ENCODE measurements around the gene WDR88. TPM values are rescaled to one million over a fixed set of nuclear protein-coding genes. Genes with fewer than 3 reads are reported as not detected.
"Not testable (repeated sequence)": the region's sequence is repeated elsewhere in the genome, so short reads cannot be mapped to it uniquely, and the experiment has no call there.

WDR88 gene
- total RNA-seq, 1 donor from 2014 or later, result not detected

- intact Hi-C loops (cut with micrococcal nuclease), result loop anchor here (1.0 kb wide), 4 partner anchors 18 to 280 kb away; no protein-coding TSS in a partner anchor
Observed at GRCh38 chr19:33126712-33127111, 5.2 kb upstream of the WDR88 start.

- intact Hi-C loops (cut with micrococcal nuclease), result no loop called here
Observed at GRCh38 chr19:33129901-33130300, 2.0 kb upstream of the WDR88 start.

GRCh38 chr19:33130433-33130832 lies 1.5 kb upstream of the WDR88 start:
- intact Hi-C loops (cut with micrococcal nuclease), result no loop called here

DNA sequence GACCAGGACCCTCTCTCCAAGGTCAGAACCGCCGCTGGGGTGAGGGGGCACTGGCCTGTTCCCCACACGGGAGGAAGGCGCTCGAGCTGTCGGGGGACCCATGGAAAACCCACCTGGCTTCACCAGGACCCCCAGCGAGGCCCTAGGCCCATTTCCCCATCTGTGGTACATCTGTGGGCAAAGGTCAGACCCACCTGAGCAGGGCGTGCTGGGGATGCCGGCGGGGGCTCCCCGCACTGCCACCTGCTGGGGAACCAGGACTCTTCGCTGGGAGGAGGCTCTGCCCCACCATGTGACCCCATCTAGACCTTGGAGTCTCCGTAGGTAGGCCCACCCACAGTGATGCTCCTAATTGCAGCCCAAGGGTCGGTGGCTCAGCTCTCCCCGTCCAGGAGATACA lies 511 bp downstream of the WDR88 start:
- intact Hi-C loops (cut with micrococcal nuclease), result no loop called here

DNA sequence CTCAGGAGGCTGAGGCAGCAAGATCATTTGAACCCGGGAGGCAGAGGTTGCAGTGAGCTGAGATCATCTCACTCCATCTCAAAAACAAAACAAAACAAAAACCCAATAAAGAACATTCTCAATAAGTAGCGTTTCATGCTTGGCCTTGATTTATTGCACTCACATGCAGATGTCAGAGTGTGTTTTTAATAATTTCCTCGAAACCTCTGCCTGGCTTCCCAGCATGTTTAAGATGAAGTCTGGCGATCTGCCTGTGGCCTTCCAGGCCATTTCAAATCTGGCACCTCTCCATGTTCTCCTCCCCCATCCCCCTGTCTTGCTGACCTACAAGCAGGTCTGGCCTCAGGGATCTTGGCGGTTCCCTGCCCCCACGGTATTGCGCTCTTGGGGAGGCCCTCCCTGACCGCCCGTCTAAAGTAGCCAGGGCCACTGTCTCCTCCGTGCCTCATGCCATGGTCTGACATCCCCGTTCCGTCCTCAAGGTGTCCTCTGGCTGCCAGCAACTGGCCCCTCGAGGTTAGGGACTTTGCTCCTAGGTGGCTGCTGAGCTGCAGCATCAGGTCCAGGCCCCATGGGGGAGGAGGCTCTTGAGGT lies 1.6 kb downstream of the WDR88 start:
- intact Hi-C loops (cut with micrococcal nuclease), result no loop called here

- intact Hi-C loops (cut with micrococcal nuclease), result no loop called here
Observed at GRCh38 chr19:33134571-33135041, 2.7 kb downstream of the WDR88 start.

GRCh38 chr19:33139165-33139564 lies 7.3 kb downstream of the WDR88 start:
- intact Hi-C loops (cut with micrococcal nuclease), result no loop called here

- intact Hi-C loops (cut with micrococcal nuclease), result loop anchor here (1.0 to 2.0 kb wide), 6 partner anchors 18 to 262 kb away; partner anchors contain the start of gene CEBPA
Observed at GRCh38 chr19:33143897-33144405, 12.0 kb downstream of the WDR88 start.

DNA sequence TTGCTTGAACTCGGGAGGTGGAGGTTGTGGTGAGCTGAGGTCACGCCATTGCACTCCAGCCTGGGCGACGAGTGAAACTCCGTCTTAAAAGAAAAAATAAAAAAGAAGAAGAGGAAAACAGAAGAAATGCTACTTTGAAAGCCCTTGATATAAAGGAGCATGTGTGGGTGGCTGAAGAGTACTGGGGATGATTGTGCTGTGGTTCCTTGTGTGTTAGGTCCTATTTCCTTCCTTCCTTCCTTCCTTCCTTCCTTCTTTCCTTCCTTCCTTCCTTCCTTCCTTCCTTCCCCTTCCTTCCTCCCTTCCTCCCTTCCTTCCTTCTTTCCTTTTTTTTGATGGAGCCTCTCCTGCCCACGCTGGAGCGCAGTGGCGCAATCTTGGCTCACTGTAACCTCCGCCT lies 14.3 kb downstream of the WDR88 start:
- intact Hi-C loops (cut with micrococcal nuclease), result no loop called here

GRCh38 chr19:33147538-33147937 lies 15.6 kb downstream of the WDR88 start:
- intact Hi-C loops (cut with micrococcal nuclease), result no loop called here

- intact Hi-C loops (cut with micrococcal nuclease), result no loop called here
Observed at GRCh38 chr19:33150852-33151518, 19.1 kb downstream of the WDR88 start.

DNA sequence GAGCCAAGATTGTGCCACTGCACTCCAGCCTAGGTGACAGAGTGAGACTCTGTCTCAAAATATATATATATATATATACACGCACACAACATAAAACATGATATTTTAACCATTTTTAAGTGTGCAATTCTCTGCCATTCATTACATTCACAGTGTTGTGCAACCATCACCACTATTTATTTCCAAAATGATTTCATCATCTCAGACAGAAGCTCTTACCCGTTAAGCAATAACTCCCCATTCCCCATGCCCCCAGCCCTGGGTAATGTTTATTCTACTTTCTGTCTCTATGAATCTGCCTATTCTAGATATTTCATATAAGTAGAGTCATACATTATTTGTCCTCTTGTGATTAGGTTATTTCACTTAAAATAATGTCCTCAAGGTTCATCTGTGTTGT lies 20.3 kb downstream of the WDR88 start:
- intact Hi-C loops (cut with micrococcal nuclease), result no loop called here

DNA sequence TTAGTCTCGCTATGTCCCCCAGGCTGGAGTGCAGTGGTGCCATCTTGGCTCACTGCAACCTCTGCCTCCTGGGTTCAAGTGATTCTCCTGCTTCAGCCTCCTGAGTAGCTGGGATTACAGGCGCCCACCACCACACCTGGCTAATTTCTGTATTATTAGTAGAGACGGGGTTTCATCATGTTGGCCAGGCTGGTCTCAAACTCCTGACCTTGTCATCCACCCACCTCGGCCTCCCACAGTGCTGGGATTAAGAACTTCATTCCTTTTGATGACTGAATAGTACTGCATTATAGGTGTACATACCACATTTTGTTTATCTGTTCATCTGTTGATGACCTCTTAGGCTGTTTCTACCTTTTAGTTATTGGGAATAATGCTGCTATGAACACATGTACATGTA lies 20.7 kb downstream of the WDR88 start:
- intact Hi-C loops (cut with micrococcal nuclease), result not testable (repeated sequence)

DNA sequence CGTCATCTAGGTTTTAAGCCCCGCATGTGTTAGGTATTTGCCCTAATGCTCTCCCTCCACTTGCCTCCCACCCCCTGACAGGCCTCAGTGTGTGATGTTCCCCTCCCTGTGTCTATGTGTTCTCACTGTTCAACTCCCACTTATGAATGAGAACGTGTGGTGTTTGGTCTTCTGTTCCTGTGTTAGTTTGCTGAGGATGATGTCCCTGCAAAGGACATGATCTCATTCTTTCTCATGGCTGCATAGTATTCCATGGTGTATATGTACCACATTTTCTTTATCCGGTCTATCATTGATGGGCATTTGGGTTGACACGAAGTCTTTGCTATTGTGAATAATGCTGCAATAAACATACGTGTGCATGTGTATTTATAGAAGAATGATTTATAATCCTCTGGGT lies 22.4 kb downstream of the WDR88 start:
- intact Hi-C loops (cut with micrococcal nuclease), result not testable (repeated sequence)

DNA sequence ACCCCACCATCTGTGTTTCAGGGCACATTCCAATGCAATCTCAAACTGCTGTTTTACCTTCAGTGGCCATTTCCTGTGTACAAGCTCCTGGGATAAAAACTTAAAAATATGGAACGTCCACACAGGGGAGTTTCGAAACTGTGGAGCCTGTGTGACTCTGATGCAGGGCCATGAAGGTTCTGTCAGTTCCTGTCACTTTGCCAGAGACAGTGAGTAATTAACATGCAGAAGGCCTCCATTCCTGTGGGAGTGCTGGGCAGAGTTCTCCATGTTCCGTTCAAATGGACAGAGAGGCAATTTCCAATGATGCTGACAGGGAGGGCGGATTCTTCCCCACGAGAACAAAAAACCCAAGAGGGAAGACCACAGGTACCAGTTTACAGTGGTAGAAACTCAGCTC lies 24.4 kb downstream of the WDR88 start:
- intact Hi-C loops (cut with micrococcal nuclease), result no loop called here

GRCh38 chr19:33157906-33158305 lies 26.0 kb downstream of the WDR88 start:
- intact Hi-C loops (cut with micrococcal nuclease), result no loop called here

GRCh38 chr19:33158365-33158764 lies 26.5 kb downstream of the WDR88 start:
- intact Hi-C loops (cut with micrococcal nuclease), result no loop called here

- intact Hi-C loops (cut with micrococcal nuclease), result no loop called here
Observed at GRCh38 chr19:33159149-33159548, 27.2 kb downstream of the WDR88 start.

DNA sequence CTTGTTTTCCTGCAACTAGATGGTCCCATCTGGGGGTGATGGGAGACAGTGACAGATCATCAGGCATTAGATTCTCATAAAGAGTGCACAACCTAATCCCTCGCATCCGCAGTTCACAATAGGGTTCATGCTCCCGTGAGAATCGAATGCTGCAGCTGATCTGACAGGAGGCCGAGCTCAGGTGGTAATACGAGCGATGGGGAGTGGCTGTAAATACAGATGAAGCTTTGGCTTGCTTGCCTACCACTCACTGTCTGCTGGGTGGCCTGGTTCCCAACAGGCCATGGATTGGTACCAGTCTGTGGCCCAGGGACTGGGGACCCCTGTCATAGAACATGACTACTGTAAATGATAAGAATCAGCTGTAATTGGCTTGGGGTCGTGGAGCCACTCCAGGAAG lies 28.0 kb downstream of the WDR88 start:
- intact Hi-C loops (cut with micrococcal nuclease), result loop anchor here (1.0 kb wide), 1 partner anchor 17 kb away; no protein-coding TSS in a partner anchor

DNA sequence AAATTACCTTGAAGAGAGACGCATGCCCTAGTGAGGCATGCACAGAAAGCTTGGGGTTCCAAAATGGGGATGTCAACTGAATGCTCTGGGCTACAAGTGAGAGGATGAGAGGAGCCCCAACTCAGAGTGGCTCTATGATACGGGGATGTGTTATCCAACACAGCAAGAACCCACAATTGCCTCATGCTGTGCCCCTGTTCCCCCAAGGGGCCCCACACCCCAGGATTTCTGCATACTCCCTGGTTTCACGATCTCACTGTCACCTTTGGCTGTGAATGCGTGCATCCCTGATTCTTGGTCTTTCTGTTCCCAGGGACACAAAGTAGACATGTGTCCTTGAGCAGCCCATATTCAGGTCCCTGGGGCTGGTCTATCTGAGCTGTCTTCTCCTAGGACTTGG lies 29.3 kb downstream of the WDR88 start:
- intact Hi-C loops (cut with micrococcal nuclease), result no loop called here

DNA sequence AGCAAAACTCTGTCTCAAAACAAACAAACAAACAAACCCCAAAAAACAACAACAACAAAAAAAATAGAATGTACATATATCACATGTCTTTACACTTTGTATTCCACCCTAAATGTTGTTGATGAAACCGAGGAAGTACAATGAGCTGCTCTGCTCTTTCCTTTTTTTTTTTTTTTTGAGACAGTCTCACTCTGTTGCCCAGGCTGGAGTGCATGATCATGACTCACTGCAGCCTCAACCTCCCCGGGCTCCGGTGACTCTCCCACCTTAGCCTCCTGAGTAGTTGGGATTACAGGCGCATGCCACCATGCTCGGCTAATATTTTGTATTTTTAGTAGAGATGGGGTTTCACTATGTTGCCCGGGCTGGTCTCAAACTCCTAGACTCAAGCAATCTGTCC lies 31.6 kb downstream of the WDR88 start:
- intact Hi-C loops (cut with micrococcal nuclease), result no loop called here

GRCh38 chr19:33166037-33166436 lies 34.1 kb downstream of the WDR88 start:
- intact Hi-C loops (cut with micrococcal nuclease), result not testable (repeated sequence)

GRCh38 chr19:33167438-33167837 lies 35.5 kb downstream of the WDR88 start:
- intact Hi-C loops (cut with micrococcal nuclease), result no loop called here

Data from T-helper 1 cell treated with Interleukin-12 subunit alpha and Interleukin-12 subunit beta and Interleukin-4 antibody, amounts not matched to agents 30 ng/mL and 1 ng/mL, for 36 hours (primary cell).